Activated naive CD8-positive, alpha-beta T cell treated with anti-CD3 and anti-CD28 coated beads, Interleukin-2, amount 10 ng/mL, durations not matched to agents 7 days and 5 days (primary cell): ENCODE measurements around the gene PCSK4. TPM values are rescaled to one million over a fixed set of nuclear protein-coding genes. Genes with fewer than 3 reads are reported as not detected.
A peak's percentile ranks its signal among the peaks of the same experiment; 100 is the strongest.
"Not testable (repeated sequence)": the region's sequence is repeated elsewhere in the genome, so short reads cannot be mapped to it uniquely, and the experiment has no call there.

Source experiments
- ATAC-seq: fragments of 150-1000 bp; cut with Tn5 transposase; one replicate; pipeline ENCODE4 v1.10.0; 2021; ENCODE audit warnings: low read depth, moderate library complexity
- POLR2A ChIA-PET: fragments of 350-600 bp; sonication (Branson Sonifier 250); formaldehyde crosslinking; loops from one replicate; lab custom pipeline; 2021; ENCODE audit warnings: antibody characterized with exemption; lab: Charles Lee
- DNase-seq: peaks from one replicate; pipeline ENCODE4 v3.0.0; 2021
- H3K27ac Mint-ChIP-seq: one replicate; pipeline ENCODE4 v1.8.0; 2022; ENCODE audit warnings: mild to moderate bottlenecking, mixed read lengths
- H3K27me3 Mint-ChIP-seq: one replicate; pipeline ENCODE4 v1.8.0; 2022; ENCODE audit warnings: mild to moderate bottlenecking, moderate library complexity, mixed read lengths
- H3K36me3 Mint-ChIP-seq: one replicate; pipeline ENCODE4 v1.8.0; 2021; ENCODE audit warnings: mild to moderate bottlenecking, mixed read lengths
- H3K4me1 Mint-ChIP-seq: one replicate; pipeline ENCODE4 v1.8.0; 2021; ENCODE audit warnings: mixed read lengths
- H3K4me3 Mint-ChIP-seq: one replicate; pipeline ENCODE4 v1.8.0; 2022; ENCODE audit warnings: mild to moderate bottlenecking, moderate library complexity, mixed read lengths
- H3K9me3 Mint-ChIP-seq: one replicate; pipeline ENCODE4 v1.8.0; 2021; ENCODE audit warnings: mixed read lengths
- total RNA-seq, 2 experiments: library from RNA; stranded (reverse); gene quantifications; one replicate each; pipeline ENCODE4 v1.2.3, GENCODE V29; 2021

The PCSK4 gene
- total RNA-seq, 2 experiments from 2014 or later: 6.7 to 9.7 TPM

- no peaks in the 10 kb centered on the region for H3K9me3 Mint-ChIP-seq
- no peak overlapping the region for H3K27ac Mint-ChIP-seq
- peaks cover 22% of the 10 kb centered on the region for H3K36me3 Mint-ChIP-seq
- H3K27me3 Mint-ChIP-seq: no peaks in the 10 kb centered on the region
- DNase-seq (peak; percentile 27), ATAC-seq (no peak)
- peak overlapping the region; percentile 99 for H3K4me3 Mint-ChIP-seq
- POLR2A ChIA-PET: no interaction called here
- H3K4me1 Mint-ChIP-seq: peaks cover 13% of the 10 kb centered on the region
Observed at GRCh38 chr19:1440418-1440801, 49.7 kb downstream of the PCSK4 start.

- peaks cover 13% of the 10 kb centered on the region for H3K4me1 Mint-ChIP-seq
- H3K27ac Mint-ChIP-seq: peak overlapping the region; percentile 80
- not testable (repeated sequence) for ATAC-seq, DNase-seq, H3K27me3 Mint-ChIP-seq, H3K9me3 Mint-ChIP-seq
- peak overlapping the region; percentile 99 for H3K4me3 Mint-ChIP-seq
- H3K36me3 Mint-ChIP-seq: peaks cover 25% of the 10 kb centered on the region
- POLR2A ChIA-PET: interaction anchor here (0.9 kb wide), 1 partner anchor 30 kb away, joined by 5 read pairs; no protein-coding TSS in a partner anchor
Observed at GRCh38 chr19:1439525-1440417, 50.4 kb downstream of the PCSK4 start.

DNA sequence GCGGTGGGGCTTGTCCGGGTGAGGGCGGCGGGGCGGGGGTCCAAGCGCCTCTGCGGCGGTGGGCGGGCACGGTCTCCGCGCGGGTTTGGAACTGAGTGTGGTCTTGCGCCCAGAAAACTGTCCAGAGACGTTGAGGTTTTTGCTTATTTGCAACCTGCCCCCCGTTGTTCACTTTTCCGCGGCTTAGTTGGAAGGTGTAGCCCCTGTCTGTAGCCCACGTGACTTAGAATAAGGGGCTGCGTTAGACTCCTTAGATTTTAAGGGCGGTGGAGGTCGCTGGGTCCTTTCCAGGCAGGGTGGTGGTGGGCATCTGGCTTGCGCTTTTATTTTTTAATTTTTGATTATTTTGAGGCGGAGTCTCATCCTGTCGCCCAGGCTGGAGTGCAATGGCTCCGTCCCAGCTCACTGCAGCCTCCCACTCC, 51.2 kb downstream of the PCSK4 start:
- Mint-ChIP-seq H3K36me3 (peaks cover 25% of the 10 kb centered on the region), H3K27me3 (no peaks in the 10 kb centered on the region), H3K4me3 (peak overlapping the region; percentile 99), H3K4me1 (peaks cover 9% of the 10 kb centered on the region), H3K9me3 (no peaks in the 10 kb centered on the region), H3K27ac (peak overlapping the region; percentile 80)
- ATAC-seq (no peak), DNase-seq (no peak)
- POLR2A ChIA-PET: interaction anchor here (0.8 to 0.9 kb wide), 2 partner anchors 27 to 30 kb away, joined by 3 to 5 read pairs; no protein-coding TSS in a partner anchor

DNA sequence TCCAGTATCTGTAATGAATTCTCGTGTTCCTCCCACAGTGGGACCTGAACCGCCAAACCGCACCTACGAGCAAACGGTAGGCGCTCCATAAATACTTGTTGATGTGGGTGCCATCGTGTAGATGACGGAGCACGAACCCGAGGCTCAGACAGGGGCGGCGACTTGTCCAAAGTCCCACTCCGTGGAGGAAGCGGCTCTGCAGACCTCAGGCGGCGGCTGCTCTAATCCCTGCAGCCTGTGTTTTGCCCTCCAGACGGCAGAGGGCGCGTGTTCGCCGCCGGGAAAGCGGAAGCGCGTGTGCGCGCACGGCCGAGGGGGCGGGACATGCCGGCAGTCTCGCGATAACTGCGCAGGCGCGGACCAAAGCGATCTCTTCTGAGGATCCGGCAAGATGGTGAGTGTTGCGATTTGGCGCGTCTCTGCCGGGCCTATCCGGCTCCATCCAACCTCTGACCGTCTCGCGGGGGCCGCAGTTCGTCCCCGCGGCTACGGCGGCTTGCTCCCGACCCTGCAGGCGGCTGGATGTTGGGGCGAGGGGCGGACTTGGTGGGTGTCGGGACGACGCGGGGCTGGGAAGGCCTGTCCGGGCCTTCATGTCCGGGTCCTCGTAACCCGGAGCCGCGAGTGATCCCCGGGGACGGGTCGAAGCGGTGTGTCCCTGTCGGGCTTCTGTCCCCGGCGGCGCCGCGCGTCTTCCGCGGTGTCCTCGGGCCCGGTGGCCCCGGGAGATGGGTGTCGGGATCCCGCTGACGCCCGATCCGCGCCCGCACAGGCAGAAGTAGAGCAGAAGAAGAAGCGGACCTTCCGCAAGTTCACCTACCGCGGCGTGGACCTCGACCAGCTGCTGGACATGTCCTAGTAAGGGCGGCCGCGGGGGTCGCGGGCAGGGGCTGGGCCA, 51.9 kb downstream of the PCSK4 start, which contains the start of gene RPS15:
TSS of gene RPS15 (plus strand) at position 362 of the 898 bp plus-strand sequence. CDS start at position 392, 30 bp downstream.
- peak within 1 kb of the TSS; percentile 99 for H3K27ac Mint-ChIP-seq
- peak within 1 kb of the TSS; percentile 99 for H3K4me3 Mint-ChIP-seq
- peaks cover 25% of the 10 kb centered on the region for H3K36me3 Mint-ChIP-seq
- DNase-seq: peak; percentile 99
- H3K9me3 Mint-ChIP-seq: no peaks in the 10 kb centered on the region
- POLR2A ChIA-PET: interaction anchor here (0.8 to 2.3 kb wide), 5 partner anchors 26 to 29 kb away, joined by 3 to 12 read pairs (median 4); no protein-coding TSS in a partner anchor
- H3K4me1 Mint-ChIP-seq: peaks cover 9% of the 10 kb centered on the region
- no peaks in the 10 kb centered on the region for H3K27me3 Mint-ChIP-seq
- peak; percentile 84 for ATAC-seq

DNA sequence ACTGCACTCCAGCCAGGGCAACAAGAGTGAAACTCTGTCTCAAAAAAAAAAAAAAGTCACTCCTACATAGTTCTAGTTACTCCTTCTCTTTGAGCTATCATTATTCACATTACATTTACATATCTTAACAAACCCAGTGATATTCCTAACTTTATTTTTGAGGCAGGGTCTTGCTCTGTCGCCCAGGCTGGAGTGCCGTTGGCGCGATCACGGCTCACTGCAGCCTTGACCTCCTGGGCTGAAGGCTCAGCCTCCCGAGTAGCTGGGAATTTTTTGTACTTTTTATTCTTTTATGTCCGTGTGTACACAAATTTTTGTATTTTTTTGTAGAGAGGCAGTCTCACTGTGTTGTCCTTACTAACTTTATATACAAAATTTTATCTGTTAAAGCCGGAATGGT, 52.5 kb downstream of the PCSK4 start:
- Mint-ChIP-seq H3K27ac (no peak overlapping the region), H3K9me3 (no peaks in the 10 kb centered on the region), H3K36me3 (peaks cover 25% of the 10 kb centered on the region), H3K4me1 (peaks cover 9% of the 10 kb centered on the region), H3K27me3 (no peaks in the 10 kb centered on the region), H3K4me3 (peak overlapping the region; percentile 99)
- POLR2A ChIA-PET: interaction anchor here (1.0 to 2.3 kb wide), 3 partner anchors 25 to 28 kb away, joined by 4 to 12 read pairs (median 4); no protein-coding TSS in a partner anchor
- DNase-seq (no peak), ATAC-seq (no peak)

- Mint-ChIP-seq H3K9me3 (no peaks in the 10 kb centered on the region), H3K4me1 (peaks cover 6% of the 10 kb centered on the region), H3K27ac (no peak overlapping the region), H3K36me3 (peaks cover 21% of the 10 kb centered on the region), H3K27me3 (no peaks in the 10 kb centered on the region), H3K4me3 (no peak overlapping the region)
- POLR2A ChIA-PET: no interaction called here
- ATAC-seq: no peak
- no peak for DNase-seq
Observed at GRCh38 chr19:1435378-1435989, 54.7 kb downstream of the PCSK4 start.

- H3K4me3 Mint-ChIP-seq: no peak overlapping the region
- no peak for DNase-seq
- peaks cover 18% of the 10 kb centered on the region for H3K36me3 Mint-ChIP-seq
- H3K27me3 Mint-ChIP-seq: no peaks in the 10 kb centered on the region
- no peak overlapping the region for H3K27ac Mint-ChIP-seq
- POLR2A ChIA-PET: no interaction called here
- no peaks in the 10 kb centered on the region for H3K9me3 Mint-ChIP-seq
- peaks cover 4% of the 10 kb centered on the region for H3K4me1 Mint-ChIP-seq
- ATAC-seq: no peak
Observed at GRCh38 chr19:1434577-1435060, 55.5 kb downstream of the PCSK4 start.

DNA sequence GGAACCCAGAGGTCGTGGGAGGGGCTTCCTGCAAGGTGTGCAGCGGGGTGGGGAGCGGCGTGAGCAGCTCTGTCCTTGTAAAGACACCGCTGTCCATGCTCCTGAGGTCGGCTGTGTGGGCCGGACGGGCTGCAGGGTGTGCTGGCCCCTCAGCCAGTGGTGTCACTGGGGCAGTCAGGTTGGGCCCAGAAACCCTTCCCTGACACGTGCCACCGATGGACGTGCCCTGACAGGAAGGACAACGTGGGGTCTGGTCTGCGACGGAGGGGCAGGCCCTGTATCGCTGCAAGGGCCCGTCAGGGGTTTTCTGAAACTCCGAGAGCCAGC, 56.1 kb downstream of the PCSK4 start:
- no peak for ATAC-seq
- Mint-ChIP-seq H3K27me3 (no peaks in the 10 kb centered on the region), H3K4me1 (peaks cover 1% of the 10 kb centered on the region), H3K36me3 (peaks cover 13% of the 10 kb centered on the region), H3K9me3 (no peaks in the 10 kb centered on the region), H3K27ac (no peak overlapping the region), H3K4me3 (no peak overlapping the region)
- POLR2A ChIA-PET: no interaction called here
- no peak for DNase-seq

- H3K4me1 Mint-ChIP-seq: peaks cover 1% of the 10 kb centered on the region
- no peak overlapping the region for H3K27ac Mint-ChIP-seq
- no peak for ATAC-seq
- H3K4me3 Mint-ChIP-seq: no peak overlapping the region
- H3K36me3 Mint-ChIP-seq: peaks cover 13% of the 10 kb centered on the region
- H3K27me3 Mint-ChIP-seq: no peaks in the 10 kb centered on the region
- no peaks in the 10 kb centered on the region for H3K9me3 Mint-ChIP-seq
- POLR2A ChIA-PET: no interaction called here
- no peak for DNase-seq
Observed at GRCh38 chr19:1433119-1434039, 56.8 kb downstream of the PCSK4 start.

GRCh38 chr19:1432507-1432887, 57.7 kb downstream of the PCSK4 start:
- POLR2A ChIA-PET: no interaction called here
- no peaks in the 10 kb centered on the region for H3K9me3 Mint-ChIP-seq
- no peak overlapping the region for H3K27ac Mint-ChIP-seq

GRCh38 chr19:1431759-1432506, 58.2 kb downstream of the PCSK4 start:
- H3K36me3 Mint-ChIP-seq: peaks cover 10% of the 10 kb centered on the region
- no peaks in the 10 kb centered on the region for H3K4me1 Mint-ChIP-seq
- H3K27me3 Mint-ChIP-seq: no peaks in the 10 kb centered on the region

More at GRCh38 chr19:1432507-1432887, 57.7 kb downstream of the PCSK4 start:
- Mint-ChIP-seq H3K27me3 (no peaks in the 10 kb centered on the region), H3K36me3 (peaks cover 10% of the 10 kb centered on the region), H3K4me1 (no peaks in the 10 kb centered on the region), H3K4me3 (no peak overlapping the region)
- DNase-seq: no peak
- ATAC-seq: no peak

More at GRCh38 chr19:1431759-1432506, 58.2 kb downstream of the PCSK4 start:
- Mint-ChIP-seq H3K9me3 (no peaks in the 10 kb centered on the region), H3K27ac (no peak overlapping the region), H3K4me3 (no peak overlapping the region)
- no peak for DNase-seq
- no peak for ATAC-seq
- POLR2A ChIA-PET: no interaction called here
